Keratinocyte (primary cell): ENCODE data around the gene INSYN2A. TPM values are rescaled to one million over a fixed set of nuclear protein-coding genes. Genes with fewer than 3 reads are reported as not detected.

Experiments used
- DNase-seq: peaks from one replicate; pipeline ENCODE4 v3.0.0-alpha.2; 2011; ENCODE audit warnings: low read depth, missing footprints, low spot score
- FAIRE-seq: peaks from 2 replicates; lab custom pipeline; 2011; peaks lifted over from hg19 to GRCh38; lab: Jason Lieb, UNC
- H2AFZ ChIP-seq: 2 replicates; pipeline ENCODE4 v1.6.0; 2012; ENCODE audit warnings: low read length, control low read depth, inconsistent platforms; ENCODE audit not compliant: control insufficient read depth
- H3K27ac ChIP-seq: 2 replicates; pipeline ENCODE4 v1.5.1; 2011; ENCODE audit warnings: low read length; ENCODE audit not compliant: control insufficient read depth, insufficient read depth
- H3K27me3 ChIP-seq: 3 replicates; pipeline ENCODE4 v1.6.0; 2011; ENCODE audit warnings: low read length; ENCODE audit not compliant: control insufficient read depth, insufficient read depth; ENCODE audit errors: extremely low read depth
- H3K36me3 ChIP-seq, 2 experiments: 2 replicates in 1 of 2; 3 replicates in 1 of 2; pipeline ENCODE4 v1.5.1; 2011; ENCODE audit warnings: low read length in 2 of 2, mild to moderate bottlenecking in 1 of 2; ENCODE audit not compliant: control insufficient read depth in 2 of 2, insufficient read depth in 2 of 2; ENCODE audit errors: extremely low read depth in 1 of 2
- H3K4me1 ChIP-seq: 3 replicates; pipeline ENCODE4 v1.5.1; 2011; ENCODE audit warnings: low read length; ENCODE audit not compliant: control insufficient read depth, insufficient read depth; ENCODE audit errors: extremely low read depth
- H3K4me2 ChIP-seq: 3 replicates; pipeline ENCODE4 v1.6.0; 2011; ENCODE audit warnings: low read depth, low read length; ENCODE audit not compliant: control insufficient read depth, insufficient read depth; ENCODE audit errors: extremely low read depth
- H3K4me3 ChIP-seq, 3 experiments: fragments of 200-600 bp in 1 of 3; sonication (generic) in 1 of 3; 2 replicates in 2 of 3; 3 replicates in 1 of 3; pipeline ENCODE4 v1.5.1; 2011 to 2016; ENCODE audit warnings: low read length in 3 of 3, mild to moderate bottlenecking in 3 of 3, control low read depth in 2 of 3, inconsistent platforms in 1 of 3, low read depth in 1 of 3, mixed read lengths in 1 of 3, mixed run types in 1 of 3, moderate library complexity in 1 of 3; ENCODE audit not compliant: control insufficient read depth in 2 of 3, insufficient read depth in 2 of 3; ENCODE audit errors: extremely low read depth in 1 of 3
- H3K79me2 ChIP-seq: 2 replicates; pipeline ENCODE4 v1.6.0; 2012; ENCODE audit warnings: low read length; ENCODE audit not compliant: control insufficient read depth, insufficient read depth
- H3K9ac ChIP-seq: 3 replicates; pipeline ENCODE4 v1.6.0; 2011; ENCODE audit warnings: low read length; ENCODE audit not compliant: control insufficient read depth, insufficient read depth; ENCODE audit errors: extremely low read depth
- H3K9me1 ChIP-seq: 3 replicates; pipeline ENCODE4 v1.6.0; 2011; ENCODE audit warnings: low read length; ENCODE audit not compliant: control insufficient read depth, insufficient read depth; ENCODE audit errors: extremely low read depth
- H3K9me3 ChIP-seq: 2 replicates; pipeline ENCODE4 v1.5.1; 2012; ENCODE audit warnings: low read depth, low read length; ENCODE audit not compliant: control insufficient read depth
- H4K20me1 ChIP-seq: 3 replicates; pipeline ENCODE4 v1.6.0; 2011; ENCODE audit warnings: low read length; ENCODE audit not compliant: control insufficient read depth, insufficient read depth; ENCODE audit errors: extremely low read depth
- CTCF ChIP-seq, 3 experiments: IDR thresholded peaks in 1 of 3; conservative IDR thresholded peaks in 1 of 3; optimal IDR thresholded peaks in 1 of 3; 2 replicates in 2 of 3; 3 replicates in 1 of 3; pipeline versions ENCODE3 to v1.5.1; 2011; ENCODE audit warnings: low read length in 3 of 3, mild to moderate bottlenecking in 3 of 3, moderate library complexity in 2 of 3, control low read depth in 1 of 3, inconsistent platforms in 1 of 3; ENCODE audit not compliant: insufficient read depth in 2 of 3; ENCODE audit errors: extremely low read depth in 1 of 3
- EZH2 ChIP-seq: IDR thresholded peaks from one replicate; pipeline ENCODE4 v1.6.1; 2012; ENCODE audit warnings: inconsistent platforms, mild to moderate bottlenecking, low read length, moderate library complexity
- dilution Hi-C: fragments of 300-500 bp; cut with MboI; formaldehyde crosslinking; loops from one replicate; pipeline ENCODE4 v1.7.0; 2020; ENCODE audit warnings: low sequenced_read_pairs; ENCODE audit not compliant: extremely low pct_ligation_motif_present
- polyA plus RNA-seq, 5 experiments: library from polyadenylated mRNA; depleted of rRNA in 3 of 5; stranded (reverse) in 3 of 5; stranded (forward) in 1 of 5; unstranded in 1 of 5; fragments of >200 nt; gene quantifications; 1 replicate in 1 of 5; 2 replicates in 3 of 5; 3 replicates in 1 of 5; pipeline versions ENCODE4 v1.2.1 to v1.2.3, GENCODE V29; 2011 to 2012; ENCODE audit warnings: missing spikeins in 2 of 5, low read depth in 1 of 5, low replicate concordance in 1 of 5

The INSYN2A gene
- polyA plus RNA-seq, 1 donor (not counting 4 experiments of a cell fraction or from before 2014, with no cell fraction given): not detected

DNA sequence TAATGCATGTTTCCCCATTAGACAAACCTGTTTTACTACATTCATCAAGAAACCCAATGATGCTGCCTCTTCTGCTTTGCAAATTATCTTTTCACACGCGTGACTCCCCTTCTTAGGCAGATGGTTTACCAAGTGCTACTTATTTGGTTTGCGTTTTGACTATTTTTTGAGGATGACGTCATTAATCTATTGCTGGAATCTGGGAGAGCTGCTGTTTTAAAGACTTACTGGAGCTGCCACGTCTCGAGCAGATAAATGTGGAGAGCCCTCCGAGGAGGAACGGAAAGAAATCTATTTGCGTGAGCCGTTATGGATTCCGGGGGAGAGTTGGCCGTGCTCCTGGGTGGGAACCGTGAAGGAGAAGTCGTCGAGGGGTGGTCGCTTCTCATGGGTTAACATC is 19.7 kb downstream of the INSYN2A start:
- no peaks in the 10 kb centered on the region for H3K4me1 ChIP-seq
- no peak overlapping the region for H3K27ac ChIP-seq
- FAIRE-seq (no peak), DNase-seq (no peak)
- H3K79me2 ChIP-seq: no peaks in the 10 kb centered on the region
- no peak overlapping the region for H3K4me3 ChIP-seq
- no peaks in the 10 kb centered on the region for H3K27me3 ChIP-seq
- no peaks in the 10 kb centered on the region for H3K9me3 ChIP-seq
- no peak overlapping the region for H2AFZ ChIP-seq
- no peaks in the 10 kb centered on the region for H3K36me3 ChIP-seq
- TF ChIP-seq EZH2 (no peak), CTCF (optimal IDR thresholded peaks at IDR 0.05 in 1 of 3, IDR thresholded peaks at IDR 0.05 in 1 of 3, conservative IDR thresholded peaks at IDR 0.05 in 1 of 3; ENCODE audit: extremely low read depth in 1 of 3, insufficient read depth in 2 of 3, low read length in 3 of 3) (no peak)
- dilution Hi-C loops: no loop called here
- no peak overlapping the region for H3K9ac ChIP-seq
- no peaks in the 10 kb centered on the region for H3K9me1 ChIP-seq
- H3K4me2 ChIP-seq: no peak overlapping the region
- H4K20me1 ChIP-seq: no peaks in the 10 kb centered on the region

- Histone ChIP-seq H3K9me3 (no peaks in the 10 kb centered on the region), H4K20me1 (no peaks in the 10 kb centered on the region), H3K79me2 (no peaks in the 10 kb centered on the region), H3K4me1 (no peaks in the 10 kb centered on the region), H2AFZ (no peak overlapping the region), H3K9me1 (no peaks in the 10 kb centered on the region), H3K4me2 (no peak overlapping the region), H3K9ac (no peak overlapping the region), H3K27ac (no peak overlapping the region), H3K36me3 (no peaks in the 10 kb centered on the region), H3K27me3 (no peaks in the 10 kb centered on the region), H3K4me3 (no peak overlapping the region)
- TF ChIP-seq CTCF (optimal IDR thresholded peaks at IDR 0.05 in 1 of 3, IDR thresholded peaks at IDR 0.05 in 1 of 3, conservative IDR thresholded peaks at IDR 0.05 in 1 of 3; ENCODE audit: extremely low read depth in 1 of 3, insufficient read depth in 2 of 3, low read length in 3 of 3) (no peak), EZH2 (no peak)
- FAIRE-seq (no peak), DNase-seq (no peak)
- dilution Hi-C loops: no loop called here
Observed at GRCh38 chr10:127175357-127176110, 20.9 kb downstream of the INSYN2A start.
